HL-60 (cell line): ENCODE data around the gene BABAM2.

Source experiments
- DNase-seq, 2 experiments: peaks; one replicate each; pipeline ENCODE4 v3.0.0-alpha.2; 2010 to 2020; ENCODE audit warnings: low read depth in 1 of 2, low spot score in 1 of 2
- H3K27ac ChIP-seq: fragments of 250-450 bp; sonication (Bioruptor Pico); replicated peaks from 2 replicates; pipeline ENCODE4 v1.5.1; 2020; ENCODE audit warnings: mild to moderate bottlenecking, moderate library complexity
- H3K27me3 ChIP-seq: fragments of 250-450 bp; sonication (Bioruptor Pico); 2 replicates; pipeline ENCODE4 v1.5.1; 2021; ENCODE audit warnings: mild to moderate bottlenecking, moderate library complexity; ENCODE audit not compliant: insufficient read depth, poor library complexity, severe bottlenecking
- H3K4me3 ChIP-seq: replicated peaks from 2 replicates; pipeline ENCODE4 v1.5.1; 2011; ENCODE audit warnings: mild to moderate bottlenecking, control low read depth, low read length; ENCODE audit not compliant: insufficient read depth
- CTCF ChIP-seq: IDR thresholded peaks from one replicate; pipeline ENCODE4 v1.5.1; 2011; ENCODE audit warnings: low read length, control low read depth, inconsistent platforms; ENCODE audit not compliant: insufficient read depth
- GABPA ChIP-seq: IDR thresholded peaks from 2 replicates; pipeline ENCODE4 v1.6.1; 2012; ENCODE audit warnings: low read depth
- POLR2AphosphoS5 ChIP-seq: IDR thresholded peaks from 2 replicates; pipeline ENCODE4 v1.6.1; 2012; ENCODE audit warnings: low read depth
- SPI1 ChIP-seq: IDR thresholded peaks from 2 replicates; pipeline ENCODE4 v1.6.1; 2012; ENCODE audit warnings: low read depth, mild to moderate bottlenecking, borderline replicate concordance
- TF ChIP-seq, protein P1 (sequence below): IDR thresholded peaks from 2 replicates; pipeline ENCODE4 v1.6.1; 2012; ENCODE audit warnings: low read depth; ENCODE audit not compliant: insufficient replicate concordance

Gene BABAM2

DNA sequence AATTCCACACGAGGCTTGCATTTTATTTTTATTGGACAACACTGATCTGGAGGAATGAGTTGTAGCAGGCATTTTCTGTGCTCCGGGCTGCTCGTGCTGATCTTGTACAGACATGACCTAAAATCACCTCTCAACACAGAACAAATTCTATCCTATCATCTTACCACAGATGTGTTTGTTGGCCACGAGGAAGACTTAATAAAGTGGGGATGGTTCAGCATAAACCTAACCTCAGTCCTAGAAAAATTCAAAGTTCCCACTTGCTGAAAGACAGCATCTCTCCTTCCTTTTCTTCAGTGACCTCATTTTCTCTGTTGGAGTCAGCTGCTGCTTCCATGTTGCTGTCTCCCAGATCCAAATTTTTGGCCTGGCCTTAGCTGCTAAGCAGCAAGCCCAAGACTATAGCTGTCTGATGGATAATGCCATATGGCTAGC lies 45.7 kb upstream of the BABAM2 start:
- TF ChIP-seq CTCF: no peak
- no peak for TF ChIP-seq POLR2AphosphoS5
- TF ChIP-seq, protein P1, sequence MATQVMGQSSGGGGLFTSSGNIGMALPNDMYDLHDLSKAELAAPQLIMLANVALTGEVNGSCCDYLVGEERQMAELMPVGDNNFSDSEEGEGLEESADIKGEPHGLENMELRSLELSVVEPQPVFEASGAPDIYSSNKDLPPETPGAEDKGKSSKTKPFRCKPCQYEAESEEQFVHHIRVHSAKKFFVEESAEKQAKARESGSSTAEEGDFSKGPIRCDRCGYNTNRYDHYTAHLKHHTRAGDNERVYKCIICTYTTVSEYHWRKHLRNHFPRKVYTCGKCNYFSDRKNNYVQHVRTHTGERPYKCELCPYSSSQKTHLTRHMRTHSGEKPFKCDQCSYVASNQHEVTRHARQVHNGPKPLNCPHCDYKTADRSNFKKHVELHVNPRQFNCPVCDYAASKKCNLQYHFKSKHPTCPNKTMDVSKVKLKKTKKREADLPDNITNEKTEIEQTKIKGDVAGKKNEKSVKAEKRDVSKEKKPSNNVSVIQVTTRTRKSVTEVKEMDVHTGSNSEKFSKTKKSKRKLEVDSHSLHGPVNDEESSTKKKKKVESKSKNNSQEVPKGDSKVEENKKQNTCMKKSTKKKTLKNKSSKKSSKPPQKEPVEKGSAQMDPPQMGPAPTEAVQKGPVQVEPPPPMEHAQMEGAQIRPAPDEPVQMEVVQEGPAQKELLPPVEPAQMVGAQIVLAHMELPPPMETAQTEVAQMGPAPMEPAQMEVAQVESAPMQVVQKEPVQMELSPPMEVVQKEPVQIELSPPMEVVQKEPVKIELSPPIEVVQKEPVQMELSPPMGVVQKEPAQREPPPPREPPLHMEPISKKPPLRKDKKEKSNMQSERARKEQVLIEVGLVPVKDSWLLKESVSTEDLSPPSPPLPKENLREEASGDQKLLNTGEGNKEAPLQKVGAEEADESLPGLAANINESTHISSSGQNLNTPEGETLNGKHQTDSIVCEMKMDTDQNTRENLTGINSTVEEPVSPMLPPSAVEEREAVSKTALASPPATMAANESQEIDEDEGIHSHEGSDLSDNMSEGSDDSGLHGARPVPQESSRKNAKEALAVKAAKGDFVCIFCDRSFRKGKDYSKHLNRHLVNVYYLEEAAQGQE: no peak
- TF ChIP-seq GABPA: no peak
- TF ChIP-seq SPI1: no peak
- no peak overlapping the region for H3K4me3 ChIP-seq
- H3K27ac ChIP-seq: no peak overlapping the region
- no peaks in the 10 kb centered on the region for H3K27me3 ChIP-seq
- no peak for DNase-seq

- Histone ChIP-seq H3K4me3 (no peak overlapping the region), H3K27me3 (no peaks in the 10 kb centered on the region), H3K27ac (no peak overlapping the region)
- TF ChIP-seq GABPA (no peak), POLR2AphosphoS5 (no peak), CTCF (no peak)
- DNase-seq: no peak
Measured at GRCh38 chr2:27847333-27847732, 43.2 kb upstream of the BABAM2 start.

DNA sequence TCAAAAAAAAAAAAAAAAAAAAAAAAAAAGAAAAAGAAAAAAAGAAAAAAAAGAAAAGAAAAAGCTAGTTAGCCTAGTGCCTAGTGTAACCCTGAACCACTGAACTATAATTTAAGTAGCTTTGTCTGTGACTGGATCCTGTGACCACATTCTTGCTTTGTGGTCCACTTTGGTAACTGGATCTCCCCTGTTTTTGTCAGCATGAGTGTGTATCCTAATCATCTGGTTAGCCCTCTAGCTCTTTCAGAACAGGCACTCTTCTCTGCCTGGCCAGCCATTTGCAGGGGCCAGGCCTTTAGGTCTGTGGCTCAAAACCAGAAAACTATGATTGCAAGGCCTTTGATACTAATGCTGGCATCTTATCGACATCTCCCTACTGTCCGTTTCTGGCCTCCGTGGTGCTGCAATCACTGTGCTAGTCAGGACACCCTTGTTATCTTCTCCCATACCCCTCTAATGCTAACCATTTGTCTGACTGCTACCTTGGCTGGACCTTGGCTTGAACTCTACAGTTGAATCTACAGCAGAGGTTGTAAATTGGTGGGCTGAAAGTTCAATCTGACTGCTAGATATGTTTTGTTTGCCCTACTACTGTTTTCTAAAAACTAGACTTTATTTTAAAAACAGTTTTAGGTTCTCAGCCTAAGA lies 40.8 kb upstream of the BABAM2 start:
- DNase-seq: no peak

More for the DNA sequence above, 40.8 kb upstream of the BABAM2 start:
- no peaks in the 10 kb centered on the region for H3K27me3 ChIP-seq
- no peak overlapping the region for H3K4me3 ChIP-seq
- H3K27ac ChIP-seq: no peak overlapping the region
- TF ChIP-seq POLR2AphosphoS5 (no peak), CTCF (no peak), SPI1 (no peak), GABPA (no peak)
- TF ChIP-seq, protein P1: no peak
